Neural progenitor cell (in vitro differentiated cells): ENCODE results near the gene GATAD2B.
"Not testable (repeated sequence)": the region's sequence is repeated elsewhere in the genome, so short reads cannot be mapped to it uniquely, and the experiment has no call there.

Source experiments
- EZH2 ChIP-seq: fragments of 200-600 bp; sonication (generic); IDR thresholded peaks from 2 replicates; pipeline ENCODE4 v1.6.1; 2017; ENCODE audit warnings: antibody characterized with exemption, mild to moderate bottlenecking, moderate library complexity
- TF ChIP-seq, protein P1 (sequence below): fragments of 200-600 bp; sonication (generic); IDR thresholded peaks from 2 replicates; pipeline ENCODE4 v1.5.1; 2017; ENCODE audit warnings: antibody characterized with exemption, mild to moderate bottlenecking

DNA sequence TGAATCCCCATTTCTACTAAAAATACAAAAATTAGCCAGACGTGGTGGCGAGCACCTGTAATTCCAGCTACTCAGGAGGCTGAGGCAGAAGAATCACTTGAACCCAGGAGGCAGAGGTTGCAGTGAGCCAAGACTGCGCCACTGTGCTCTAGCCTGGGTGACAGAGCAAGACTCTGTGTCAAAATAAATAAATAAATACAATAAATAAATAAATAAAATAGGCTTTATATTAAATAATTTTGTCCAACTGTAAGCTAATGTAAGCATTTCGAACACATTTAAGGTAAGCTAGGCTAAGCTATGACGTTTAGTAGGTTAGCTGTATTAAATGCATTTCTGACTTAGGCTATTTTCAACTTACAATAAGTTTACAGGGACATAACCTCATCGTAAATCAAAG, 12.2 kb downstream of the GATAD2B start:
- TF ChIP-seq, protein P1, sequence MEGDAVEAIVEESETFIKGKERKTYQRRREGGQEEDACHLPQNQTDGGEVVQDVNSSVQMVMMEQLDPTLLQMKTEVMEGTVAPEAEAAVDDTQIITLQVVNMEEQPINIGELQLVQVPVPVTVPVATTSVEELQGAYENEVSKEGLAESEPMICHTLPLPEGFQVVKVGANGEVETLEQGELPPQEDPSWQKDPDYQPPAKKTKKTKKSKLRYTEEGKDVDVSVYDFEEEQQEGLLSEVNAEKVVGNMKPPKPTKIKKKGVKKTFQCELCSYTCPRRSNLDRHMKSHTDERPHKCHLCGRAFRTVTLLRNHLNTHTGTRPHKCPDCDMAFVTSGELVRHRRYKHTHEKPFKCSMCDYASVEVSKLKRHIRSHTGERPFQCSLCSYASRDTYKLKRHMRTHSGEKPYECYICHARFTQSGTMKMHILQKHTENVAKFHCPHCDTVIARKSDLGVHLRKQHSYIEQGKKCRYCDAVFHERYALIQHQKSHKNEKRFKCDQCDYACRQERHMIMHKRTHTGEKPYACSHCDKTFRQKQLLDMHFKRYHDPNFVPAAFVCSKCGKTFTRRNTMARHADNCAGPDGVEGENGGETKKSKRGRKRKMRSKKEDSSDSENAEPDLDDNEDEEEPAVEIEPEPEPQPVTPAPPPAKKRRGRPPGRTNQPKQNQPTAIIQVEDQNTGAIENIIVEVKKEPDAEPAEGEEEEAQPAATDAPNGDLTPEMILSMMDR, result not testable (repeated sequence)
- TF ChIP-seq EZH2, result not testable (repeated sequence)
